Sigmoid colon (tissue), 7 donors: ENCODE measurements around the gene RIPOR3. TPM values are rescaled to one million over a fixed set of nuclear protein-coding genes. Genes with fewer than 3 reads are reported as not detected.

Source experiments
- DNase-seq: peaks from one replicate; pipeline ENCODE4 v3.0.0-alpha.2; 2019
- H3K27ac ChIP-seq, 4 donors: fragments of 200-600 bp; sonication (generic); one replicate each; pipeline ENCODE4 v1.5.1; 2016 to 2019; ENCODE audit warnings: mild to moderate bottlenecking in 1 of 4
- H3K27me3 ChIP-seq, 3 donors: fragments of 200-600 bp; sonication (generic); one replicate each; pipeline ENCODE4 v1.5.1; 2019; ENCODE audit warnings: mild to moderate bottlenecking in 1 of 3
- H3K36me3 ChIP-seq, 4 donors: fragments of 200-600 bp; sonication (generic); one replicate each; pipeline ENCODE4 v1.5.1; 2016 to 2019
- H3K4me1 ChIP-seq, 4 donors: fragments of 200-600 bp; sonication (generic); one replicate each; pipeline ENCODE4 v1.5.1; 2017 to 2019
- H3K4me3 ChIP-seq, 4 donors: fragments of 200-600 bp; sonication (generic); one replicate each; pipeline ENCODE4 v1.5.1; 2017 to 2019; ENCODE audit warnings: mild to moderate bottlenecking in 2 of 4, moderate library complexity in 1 of 4
- H3K9me3 ChIP-seq, 4 donors: fragments of 200-600 bp in 3 of 4; sonication (generic) in 3 of 4; one replicate each; pipeline versions ENCODE4 v1.5.1 to v1.6.1; 2013 to 2019
- EP300 ChIP-seq, 4 donors: sonication (generic); formaldehyde crosslinking; IDR thresholded peaks; one replicate each; pipeline ENCODE4 v1.6.1; 2017; ENCODE audit warnings: antibody characterized with exemption in 4 of 4
- POLR2A ChIP-seq, 2 donors: fragments of 450-650 bp; IDR thresholded peaks; one replicate each; pipeline ENCODE4 v1.6.1; 2016; ENCODE audit warnings: antibody characterized with exemption in 2 of 2, mild to moderate bottlenecking in 2 of 2, moderate library complexity in 2 of 2
- POLR2AphosphoS5 ChIP-seq, 4 donors: sonication (generic); formaldehyde crosslinking; IDR thresholded peaks; one replicate each; pipeline ENCODE4 v1.6.1; 2017; ENCODE audit warnings: antibody characterized with exemption in 4 of 4
- WGBS, 2 donors: extraction: QIAGEN DNeasy Blood & Tissue Kit; methylation state at CpG; one replicate each; pipeline ENCODE4 v1.1.7; 2013; 5-methylcytosine and 5-hydroxymethylcytosine counted together
- intact Hi-C: fragments of 100-400 bp; cut with DNase I; formaldehyde crosslinking; loops from one replicate; pipeline ENCODE4 v1.15.1; 2023
- polyA plus RNA-seq, 3 donors: library from polyadenylated mRNA; stranded (reverse); fragments of 200-250 nt; gene quantifications; one replicate each; pipeline ENCODE4 v1.2.3, GENCODE V29; 2013
- total RNA-seq, 4 donors: library from RNA; depleted of rRNA; stranded (reverse); fragments of >200 nt; gene quantifications; one replicate each; pipeline ENCODE4 v1.1.0, GENCODE V29; 2016
- TF ChIP-seq, protein P1 (sequence below), 4 experiments: fragments of 450-650 bp in 3 of 4; fragments of 200-600 bp in 1 of 4; IDR thresholded peaks; one replicate each; pipeline ENCODE4 v1.5.1; 2016 to 2019; ENCODE audit warnings: antibody characterized with exemption in 4 of 4, mild to moderate bottlenecking in 3 of 4, moderate library complexity in 2 of 4
- donor health status: healthy with polysubstance abuse.
- donor health status: Bipolar disorder and iron deficiency.
- donor health status: healthy.

RIPOR3 gene
- total and polyA plus RNA-seq, 7 donors, result 0.92 to 28.0 (median 9.4) TPM

DNA sequence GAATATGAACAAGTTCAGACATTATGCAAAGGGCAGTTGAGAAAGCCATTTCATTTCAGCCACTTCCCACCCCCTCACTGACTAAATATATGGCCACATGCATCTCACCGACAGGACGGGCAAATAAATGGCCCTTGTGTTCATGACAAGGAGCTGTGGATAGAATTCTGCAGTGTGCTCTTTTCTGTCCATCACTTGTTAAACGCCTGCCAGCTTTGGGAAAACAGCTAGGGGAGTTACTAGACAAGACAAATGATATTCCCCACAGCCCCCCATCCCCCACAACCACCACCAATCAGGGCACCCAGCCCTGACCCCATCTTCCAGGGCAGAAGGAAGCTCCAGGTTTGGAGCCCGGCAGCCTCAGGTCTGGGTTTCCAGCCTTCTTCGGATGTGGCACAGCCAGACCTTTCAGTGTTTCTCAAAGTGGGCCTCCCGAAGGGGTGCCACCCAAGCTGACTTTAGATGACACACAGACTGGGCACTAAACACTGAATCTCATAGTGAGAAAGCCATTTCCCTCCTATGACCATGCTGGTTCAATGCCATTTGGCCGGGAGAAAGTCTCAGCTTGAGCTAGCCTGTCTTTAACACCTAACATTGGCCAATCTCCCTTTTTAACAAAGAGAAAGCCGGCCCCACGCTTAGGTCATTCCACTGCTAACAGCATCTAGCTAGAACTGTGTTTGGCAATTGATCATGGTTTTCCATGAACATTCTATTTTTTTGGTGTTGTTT is 4.0 kb upstream of the RIPOR3 start:
- Histone ChIP-seq H3K9me3 (no peaks in the 10 kb centered on the region), H3K27ac (peak overlapping the region in 3 of 4 donors; percentile 34 to 58 (median 53)), H3K4me3 (no peak overlapping the region), H3K36me3 (no peaks in the 10 kb centered on the region), H3K27me3 (peaks cover 0 to 22% (median 0%) of the 10 kb centered on the region in 3 donors), H3K4me1 (peaks cover 0 to 30% (median 12%) of the 10 kb centered on the region in 4 donors)
- DNase-seq, result peak; percentile 79
- intact Hi-C loops, result no loop called here
- WGBS, 2 donors, result 84 to 88% methylated on average over 9 of the region's 9 CpGs
- TF ChIP-seq, protein P1, sequence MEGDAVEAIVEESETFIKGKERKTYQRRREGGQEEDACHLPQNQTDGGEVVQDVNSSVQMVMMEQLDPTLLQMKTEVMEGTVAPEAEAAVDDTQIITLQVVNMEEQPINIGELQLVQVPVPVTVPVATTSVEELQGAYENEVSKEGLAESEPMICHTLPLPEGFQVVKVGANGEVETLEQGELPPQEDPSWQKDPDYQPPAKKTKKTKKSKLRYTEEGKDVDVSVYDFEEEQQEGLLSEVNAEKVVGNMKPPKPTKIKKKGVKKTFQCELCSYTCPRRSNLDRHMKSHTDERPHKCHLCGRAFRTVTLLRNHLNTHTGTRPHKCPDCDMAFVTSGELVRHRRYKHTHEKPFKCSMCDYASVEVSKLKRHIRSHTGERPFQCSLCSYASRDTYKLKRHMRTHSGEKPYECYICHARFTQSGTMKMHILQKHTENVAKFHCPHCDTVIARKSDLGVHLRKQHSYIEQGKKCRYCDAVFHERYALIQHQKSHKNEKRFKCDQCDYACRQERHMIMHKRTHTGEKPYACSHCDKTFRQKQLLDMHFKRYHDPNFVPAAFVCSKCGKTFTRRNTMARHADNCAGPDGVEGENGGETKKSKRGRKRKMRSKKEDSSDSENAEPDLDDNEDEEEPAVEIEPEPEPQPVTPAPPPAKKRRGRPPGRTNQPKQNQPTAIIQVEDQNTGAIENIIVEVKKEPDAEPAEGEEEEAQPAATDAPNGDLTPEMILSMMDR (IDR thresholded peaks at IDR 0.05), result no peak
- peak in 1 of 4 donors; percentile 10 for TF ChIP-seq POLR2AphosphoS5 (IDR thresholded peaks at IDR 0.05)
- TF ChIP-seq POLR2A (IDR thresholded peaks at IDR 0.05), result no peak
- no peak for TF ChIP-seq EP300 (IDR thresholded peaks at IDR 0.05)

DNA sequence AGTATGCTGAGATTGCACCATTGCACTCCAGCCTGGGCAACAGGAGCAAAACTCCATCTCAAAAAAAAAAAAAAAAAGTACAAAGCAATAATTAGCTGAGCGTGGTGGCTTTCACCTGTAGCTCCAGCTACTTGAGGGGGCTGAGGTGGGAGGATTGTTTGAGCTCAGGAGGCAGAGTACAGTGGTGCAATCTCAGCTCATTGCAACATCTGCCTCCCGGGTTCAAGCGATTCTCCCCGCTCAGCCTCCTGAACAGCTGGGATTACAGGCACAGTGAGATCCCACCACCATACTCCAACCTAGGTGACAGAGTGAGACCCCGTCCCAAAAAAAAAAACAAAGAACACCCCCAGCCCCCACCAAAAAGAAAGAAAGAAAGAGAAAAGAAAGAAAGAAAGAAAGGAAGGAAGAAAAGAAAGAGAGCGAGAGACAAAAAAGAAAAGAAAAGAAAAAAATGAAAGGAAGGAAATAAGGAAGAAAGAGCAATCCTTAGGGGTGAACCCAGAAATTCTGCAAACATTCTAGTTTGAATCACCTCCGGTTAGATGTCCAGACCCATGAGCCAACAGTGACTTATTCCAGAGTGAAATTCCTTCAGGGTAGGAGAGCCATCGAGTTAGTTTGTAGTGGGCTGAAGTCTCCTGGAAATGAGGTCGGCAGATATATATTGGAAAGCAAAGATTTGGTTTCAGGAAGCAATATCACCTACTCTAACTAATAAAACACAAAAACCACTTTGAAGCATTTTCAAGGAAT is 3.2 kb upstream of the RIPOR3 start:
- Histone ChIP-seq H3K27ac (peak overlapping the region in 3 of 4 donors; percentile 34 to 58 (median 53)), H3K27me3 (peaks cover 0 to 22% (median 0%) of the 10 kb centered on the region in 3 donors), H3K36me3 (no peaks in the 10 kb centered on the region), H3K9me3 (no peaks in the 10 kb centered on the region), H3K4me1 (peaks cover 0 to 30% (median 12%) of the 10 kb centered on the region in 4 donors), H3K4me3 (no peak overlapping the region)
- no peak for DNase-seq
- WGBS, 2 donors, result 86 to 89% methylated on average over 9 of the region's 9 CpGs
- intact Hi-C loops, result no loop called here
- TF ChIP-seq EP300 (IDR thresholded peaks at IDR 0.05), result no peak
- TF ChIP-seq, protein P1 (IDR thresholded peaks at IDR 0.05), result no peak
- TF ChIP-seq POLR2A (IDR thresholded peaks at IDR 0.05), result no peak
- no peak for TF ChIP-seq POLR2AphosphoS5 (IDR thresholded peaks at IDR 0.05)

DNA sequence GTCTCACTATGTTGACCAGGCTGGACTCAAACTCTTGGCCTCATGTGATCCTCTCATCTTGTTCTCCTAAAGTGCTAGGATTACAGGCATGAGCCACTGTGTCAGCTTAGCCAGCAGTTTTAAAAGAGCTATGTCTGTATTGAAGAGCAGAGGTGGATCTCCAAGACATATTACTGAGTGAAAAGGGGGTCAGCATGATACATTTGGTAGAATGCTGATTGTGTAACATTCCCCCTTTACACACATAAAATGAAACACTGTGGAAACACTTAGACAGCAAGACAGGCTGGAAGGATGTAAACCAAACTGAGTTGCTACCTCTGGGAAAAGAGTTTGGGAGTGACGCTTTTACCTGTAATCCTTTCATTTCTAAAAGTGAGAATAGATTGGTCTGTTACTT is 1.7 kb upstream of the RIPOR3 start:
- no peaks in the 10 kb centered on the region for H3K36me3 ChIP-seq
- WGBS, 2 donors, result 100% methylated on average over 1 of the region's 1 CpG
- H3K4me3 ChIP-seq, result no peak overlapping the region
- H3K27me3 ChIP-seq, result peaks cover 0 to 22% (median 0%) of the 10 kb centered on the region in 3 donors
- no peak overlapping the region for H3K27ac ChIP-seq
- TF ChIP-seq POLR2AphosphoS5 (IDR thresholded peaks at IDR 0.05) (no peak), EP300 (IDR thresholded peaks at IDR 0.05) (no peak), POLR2A (IDR thresholded peaks at IDR 0.05) (no peak)
- TF ChIP-seq, protein P1 (IDR thresholded peaks at IDR 0.05), result no peak
- no peaks in the 10 kb centered on the region for H3K9me3 ChIP-seq
- peaks cover 0 to 30% (median 12%) of the 10 kb centered on the region in 4 donors for H3K4me1 ChIP-seq
- no peak for DNase-seq
- intact Hi-C loops, result no loop called here

DNA sequence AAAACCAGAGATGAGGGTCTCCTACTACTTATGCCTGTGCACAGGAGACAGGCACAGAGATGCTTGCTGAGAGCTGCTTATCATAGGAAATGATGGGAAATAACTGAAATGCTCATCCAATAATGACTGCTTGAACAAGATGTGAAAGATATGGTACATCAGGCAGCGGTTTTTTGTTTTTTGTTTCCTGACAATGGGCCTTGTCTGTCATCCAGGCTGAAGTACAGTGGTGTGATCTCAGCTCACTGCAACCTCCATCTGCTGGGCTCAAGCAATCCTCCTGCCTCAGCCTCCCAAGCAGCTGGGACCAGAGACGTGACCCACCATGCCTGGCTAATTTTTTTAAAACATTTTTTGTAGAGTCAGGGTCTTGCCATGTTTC is 1.2 kb upstream of the RIPOR3 start:
- Histone ChIP-seq H3K27ac (peak overlapping the region; percentile 63 to 77 (median 68)), H3K4me1 (peaks cover 0 to 30% (median 12%) of the 10 kb centered on the region in 4 donors), H3K9me3 (no peaks in the 10 kb centered on the region), H3K36me3 (no peaks in the 10 kb centered on the region), H3K27me3 (peaks cover 0 to 22% (median 0%) of the 10 kb centered on the region in 3 donors), H3K4me3 (no peak overlapping the region)
- TF ChIP-seq, protein P1 (IDR thresholded peaks at IDR 0.05), result no peak
- no peak for TF ChIP-seq POLR2A (IDR thresholded peaks at IDR 0.05)
- no peak for TF ChIP-seq POLR2AphosphoS5 (IDR thresholded peaks at IDR 0.05)
- no peak for TF ChIP-seq EP300 (IDR thresholded peaks at IDR 0.05)
- 79 to 84% methylated on average over 2 of the region's 2 CpGs for WGBS, 2 donors
- DNase-seq, result no peak
- intact Hi-C loops, result no loop called here
